Brain pericyte (primary cell): ENCODE data around the gene SPOPL.

Source experiments
- DNase-seq: peaks from one replicate; pipeline ENCODE4 v3.0.0-alpha.2; 2012; ENCODE audit warnings: low read depth, low spot score

The SPOPL gene

GRCh38 chr2:138494265-138494966 is 7.2 kb upstream of the SPOPL start:
- no peak for DNase-seq

GRCh38 chr2:138495384-138495783 is 6.2 kb upstream of the SPOPL start:
- DNase-seq: no peak

GRCh38 chr2:138496096-138496651 is 5.4 kb upstream of the SPOPL start:
- no peak for DNase-seq

- DNase-seq: no peak
Measured at GRCh38 chr2:138497294-138497693, 4.3 kb upstream of the SPOPL start.

- DNase-seq: no peak
Measured at GRCh38 chr2:138499684-138500083, 1.9 kb upstream of the SPOPL start.

DNA sequence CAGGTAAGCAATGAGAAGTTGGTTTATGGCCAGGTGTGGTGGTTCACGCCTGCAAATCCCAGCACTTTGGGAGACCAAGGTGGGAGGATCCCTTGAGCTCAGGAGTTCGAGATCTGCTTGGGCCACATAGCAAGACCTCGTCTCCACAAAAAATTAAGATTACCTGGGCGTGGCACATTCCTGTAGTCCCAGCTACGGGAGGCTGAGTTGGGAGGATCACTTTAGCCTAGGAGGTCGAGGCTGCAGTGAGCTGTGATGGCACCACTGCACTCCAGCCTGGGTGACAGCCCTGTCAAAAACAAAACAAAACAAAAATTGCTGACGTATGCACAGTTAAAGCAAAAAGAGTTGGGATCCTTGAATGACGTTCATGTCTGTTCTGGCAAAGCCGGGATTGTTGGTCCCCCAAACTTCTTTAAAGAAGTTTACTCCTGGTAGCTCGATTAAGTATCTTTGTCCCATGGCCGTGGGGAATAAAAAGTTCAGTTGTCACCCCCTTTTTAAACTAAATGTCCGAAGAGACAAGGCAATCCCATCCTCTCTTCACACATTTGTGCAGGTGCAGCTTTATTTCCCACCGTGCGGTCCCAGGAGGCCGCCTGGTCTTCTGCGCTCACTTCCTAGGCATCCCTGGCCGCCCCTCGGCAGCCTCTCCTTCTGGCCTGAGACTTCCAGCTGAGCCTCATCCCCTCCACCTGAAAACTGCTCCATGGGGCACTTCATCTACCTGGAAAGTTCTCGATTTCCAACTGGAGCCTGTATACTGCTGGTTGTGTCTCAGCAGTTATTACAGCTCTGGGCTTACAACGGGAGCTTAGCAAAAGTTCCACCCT is 762 bp upstream of the SPOPL start:
- DNase-seq: no peak

DNA sequence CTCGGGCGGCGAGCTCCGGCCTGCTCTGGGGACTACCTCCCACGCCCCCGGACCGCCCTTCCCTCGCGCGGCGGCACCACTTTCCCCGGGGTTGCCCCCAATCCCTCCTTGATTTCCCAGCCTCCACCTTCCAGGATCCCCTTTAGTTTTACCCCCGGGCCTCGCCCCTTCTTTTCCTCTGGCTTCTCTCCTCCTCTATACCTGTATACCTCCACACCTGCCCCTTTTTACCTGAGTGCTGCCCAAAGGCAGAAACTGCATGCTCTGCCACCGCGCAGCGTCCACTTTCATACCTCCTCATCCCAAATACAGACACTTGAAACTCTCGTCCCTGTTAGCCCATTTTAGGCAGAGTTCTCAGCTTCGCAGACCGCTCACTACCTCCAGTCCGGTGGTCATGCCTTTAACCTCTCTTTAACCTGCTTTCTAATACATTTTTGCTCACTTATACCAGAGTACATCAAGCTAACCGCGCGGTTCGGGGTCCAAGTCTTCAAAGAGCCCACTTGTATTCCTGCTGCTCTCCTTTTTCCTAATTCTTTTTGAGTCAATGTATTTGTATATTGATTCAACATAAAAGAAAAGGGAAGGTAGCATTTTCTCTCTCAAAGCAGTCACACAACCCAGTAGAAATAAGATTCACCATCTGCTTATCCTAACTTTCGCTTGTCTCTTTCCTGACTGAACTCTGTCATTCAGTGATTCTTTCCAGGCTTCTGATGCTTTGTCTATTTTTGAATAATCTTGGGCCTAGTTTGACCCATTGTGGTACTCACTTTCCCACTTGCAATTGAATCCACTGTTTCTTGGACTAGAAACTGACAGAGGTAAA is 901 bp downstream of the SPOPL start:
- DNase-seq: no peak

DNA sequence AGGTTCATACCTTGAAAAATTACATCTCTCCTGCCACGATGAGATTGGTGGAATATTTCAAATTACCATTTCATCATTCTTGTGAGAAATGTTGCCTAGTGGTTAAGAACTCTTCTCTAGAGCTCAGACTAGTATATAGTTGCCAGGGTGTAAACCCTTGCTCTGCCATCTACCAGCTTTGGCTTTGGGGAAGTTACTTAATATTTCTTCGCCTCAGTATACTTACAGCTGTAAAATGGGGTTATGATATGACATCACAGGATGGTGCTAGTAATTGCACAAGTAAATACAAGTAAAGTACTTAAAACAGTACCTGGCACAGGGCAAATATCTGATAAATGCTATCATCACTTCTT is 1.5 kb downstream of the SPOPL start:
- DNase-seq: no peak

DNA sequence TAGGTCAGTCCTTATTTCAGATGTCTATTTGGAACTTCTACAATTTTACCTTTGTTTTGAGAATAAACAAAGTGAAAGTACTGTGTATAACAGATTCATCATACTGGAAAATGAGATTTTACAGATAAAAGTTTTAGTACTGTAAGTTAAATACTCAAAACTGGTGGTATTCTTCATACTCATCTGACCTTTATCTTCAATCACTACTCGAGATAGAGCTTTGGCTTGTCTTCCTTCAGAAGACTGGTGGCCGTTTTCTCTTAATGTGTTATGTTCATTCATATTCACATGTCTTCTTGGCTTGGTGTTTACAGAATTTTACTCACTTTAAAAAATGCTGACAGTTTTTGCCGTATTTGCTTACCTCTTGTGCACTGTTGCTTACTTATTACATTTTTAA is 2.1 kb downstream of the SPOPL start:
- no peak for DNase-seq

DNA sequence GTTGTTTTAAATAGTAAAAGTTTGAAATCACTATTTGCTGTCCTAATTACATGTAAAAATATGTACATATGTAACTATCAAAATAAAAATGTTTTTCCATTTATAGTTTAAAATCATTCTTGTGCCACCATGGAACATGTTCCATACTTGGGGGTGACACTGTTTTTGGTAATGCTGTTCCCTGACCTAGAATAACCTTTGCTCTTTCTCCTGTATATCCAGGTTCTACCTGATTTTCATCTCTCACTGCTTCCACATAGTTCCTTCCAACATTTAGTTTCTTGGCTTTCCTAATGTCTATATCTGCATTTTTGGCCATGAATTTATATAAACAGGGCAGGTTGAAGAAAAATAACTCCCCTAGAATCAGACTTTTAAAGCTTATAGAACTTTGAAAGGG is 2.5 kb downstream of the SPOPL start:
- DNase-seq: no peak

DNA sequence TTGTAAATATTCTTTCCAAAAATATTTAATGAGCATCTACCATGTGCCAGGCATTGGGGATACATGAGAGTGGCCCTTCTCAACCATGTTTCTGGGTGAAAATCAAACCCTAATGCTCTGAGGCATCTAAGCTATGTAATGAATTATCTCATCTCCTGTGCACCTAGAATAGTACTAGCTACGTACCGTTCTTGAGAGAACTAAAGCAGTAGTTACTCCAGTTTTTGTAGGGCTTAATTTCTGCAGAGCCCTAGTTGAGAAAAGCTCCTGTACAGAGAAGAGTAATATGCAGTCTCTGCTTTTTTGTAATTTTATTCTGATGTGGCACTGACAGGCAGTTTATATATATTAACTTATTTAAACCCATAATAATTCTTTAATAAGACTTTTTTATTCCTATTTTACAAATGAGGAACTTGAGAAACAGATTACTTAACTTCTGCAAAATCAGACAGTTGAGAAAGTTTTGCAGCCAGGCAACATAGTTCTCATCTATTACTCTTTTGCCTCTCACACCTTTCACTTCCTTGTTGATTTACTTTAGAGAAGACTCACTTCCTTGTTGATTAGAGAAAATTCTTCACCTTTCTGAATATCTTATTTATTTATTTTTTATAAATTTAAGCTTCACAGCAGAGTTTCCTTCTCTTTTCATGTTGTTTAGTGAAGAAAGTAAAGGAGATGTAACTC is 3.1 kb downstream of the SPOPL start:
- DNase-seq: no peak

DNA sequence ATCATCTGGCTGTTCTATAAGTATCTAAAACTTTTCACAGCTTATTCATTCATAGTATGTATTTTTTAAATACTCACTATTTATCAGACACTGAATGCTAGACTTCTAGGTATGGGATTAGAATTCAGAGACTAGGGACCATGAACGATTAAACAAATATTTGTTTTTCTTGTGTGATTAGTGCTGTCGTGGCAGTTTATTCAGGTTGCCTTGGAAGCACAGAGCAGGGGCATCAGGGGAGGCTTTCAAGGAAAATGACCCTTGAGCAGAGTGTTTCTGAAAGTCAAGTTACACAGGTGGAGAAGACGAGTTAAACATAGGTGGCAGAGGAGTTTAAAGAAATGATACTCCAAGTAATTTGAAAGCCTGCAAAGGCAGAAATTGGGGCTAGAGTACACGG is 5.7 kb downstream of the SPOPL start:
- DNase-seq: no peak

DNA sequence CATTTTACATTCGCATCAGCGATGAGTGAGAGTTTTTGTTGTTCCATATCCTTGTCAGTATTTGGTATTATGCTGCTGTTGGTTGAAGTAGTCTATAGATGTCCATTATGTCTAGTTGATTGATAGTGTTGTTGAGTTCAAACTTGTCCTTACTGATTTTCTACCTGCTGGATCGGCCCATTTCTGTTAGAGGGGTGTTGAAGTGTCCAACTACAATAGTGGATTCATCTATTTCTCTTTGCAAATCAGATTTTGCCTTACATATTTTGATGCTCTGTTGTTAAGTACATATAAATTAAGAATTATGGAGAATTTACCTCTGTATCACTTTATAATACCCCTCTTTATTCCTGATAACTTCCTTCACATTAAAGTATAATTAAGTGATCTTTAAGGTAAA is 8.7 kb downstream of the SPOPL start:
- DNase-seq: no peak

- no peak for DNase-seq
Measured at GRCh38 chr2:138512672-138513071, 11.1 kb downstream of the SPOPL start.

DNA sequence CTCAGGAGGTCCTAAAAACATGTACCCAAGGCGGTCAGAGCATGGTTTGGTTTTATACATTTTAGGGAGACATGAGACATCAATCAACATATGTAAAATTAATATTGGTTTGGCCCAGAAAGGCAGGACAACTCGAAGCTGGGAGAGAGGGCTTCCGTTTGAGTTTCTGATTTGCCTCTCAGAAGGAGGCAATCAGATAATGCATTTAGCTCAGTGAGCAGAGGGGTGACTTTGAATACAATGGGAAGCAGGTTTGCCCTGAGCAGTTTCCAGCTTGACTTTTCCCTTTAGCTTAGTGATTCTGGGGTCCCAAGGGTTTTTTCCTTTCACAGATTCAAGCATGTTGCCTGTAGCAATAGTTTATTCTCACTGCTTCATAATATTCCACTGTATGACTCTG is 12.6 kb downstream of the SPOPL start:
- DNase-seq: no peak

DNA sequence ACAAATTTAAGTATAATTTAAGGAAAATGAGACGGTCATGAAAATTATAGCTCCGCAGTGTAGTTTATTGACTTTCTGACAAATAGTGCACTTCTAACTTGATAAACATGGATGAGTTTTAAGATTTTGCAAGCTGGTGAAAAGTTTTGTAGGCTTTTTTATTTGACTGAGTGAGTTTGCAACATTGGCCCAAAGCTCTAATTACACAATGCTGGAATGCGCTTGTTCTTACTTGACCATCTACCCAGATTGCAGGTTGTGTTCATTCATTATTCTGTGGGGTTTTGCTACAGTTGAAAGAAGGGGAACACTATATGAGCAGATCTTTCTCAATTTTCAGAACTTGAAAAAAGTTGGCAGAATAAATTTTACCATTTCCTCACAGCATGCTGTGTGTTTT is 13.5 kb downstream of the SPOPL start:
- no peak for DNase-seq

- DNase-seq: no peak
Measured at GRCh38 chr2:138516030-138516704, 14.6 kb downstream of the SPOPL start.

GRCh38 chr2:138518860-138519259 is 17.3 kb downstream of the SPOPL start:
- DNase-seq: no peak

- no peak for DNase-seq
Measured at GRCh38 chr2:138521821-138522220, 20.3 kb downstream of the SPOPL start.

DNA sequence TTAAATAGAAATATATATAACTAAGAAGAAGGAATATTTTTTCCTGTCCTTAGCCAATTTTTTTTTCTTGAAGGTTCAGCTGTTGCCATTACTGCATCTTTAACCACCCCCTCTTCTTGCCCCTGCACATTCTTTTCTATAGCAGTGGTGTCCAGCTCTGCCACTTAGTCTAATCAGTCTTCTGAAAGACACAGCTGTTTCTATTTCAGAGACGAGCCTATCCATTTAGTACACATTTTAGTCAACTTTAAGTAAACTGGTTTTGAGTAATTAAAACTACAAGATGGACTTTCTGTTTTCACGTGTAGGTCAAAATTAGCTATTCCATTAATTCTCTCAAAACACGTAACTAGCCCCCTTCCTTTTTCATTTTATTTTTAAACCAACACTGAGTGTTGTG is 21.0 kb downstream of the SPOPL start:
- no peak for DNase-seq
